Thyroid gland (tissue), 4 donors: Measurements from ENCODE around the gene RHOV.

Experiments
- CTCF ChIP-seq, 6 experiments: fragments of 200-600 bp in 3 of 6; fragments of 450-650 bp in 3 of 6; sonication (generic) in 3 of 6; IDR thresholded peaks; one replicate each; pipeline ENCODE4 v1.5.1; 2016 to 2019; ENCODE audit warnings: antibody characterized with exemption in 6 of 6, mild to moderate bottlenecking in 2 of 6, inconsistent platforms in 1 of 6, moderate library complexity in 1 of 6
- POLR2A ChIP-seq, 2 donors: fragments of 450-650 bp; IDR thresholded peaks; one replicate each; pipeline ENCODE4 v1.6.1; 2017; ENCODE audit warnings: antibody characterized with exemption in 2 of 2, mild to moderate bottlenecking in 2 of 2, moderate library complexity in 1 of 2

GRCh38 chr15:40857601-40858341, 16.3 kb downstream of the RHOV start:
- TF ChIP-seq CTCF (IDR thresholded peaks at IDR 0.05): peak; percentile 82 to 97 (median 93)
- no peak for TF ChIP-seq POLR2A (IDR thresholded peaks at IDR 0.05)
